Vagina (tissue), 2 donors: Measurements from ENCODE around the gene DOK7.

Experiments
- POLR2AphosphoS5 ChIP-seq, 2 donors: sonication (generic); formaldehyde crosslinking; IDR thresholded peaks; one replicate each; pipeline ENCODE4 v1.9.0; 2017; ENCODE audit warnings: antibody characterized with exemption in 2 of 2, mild to moderate bottlenecking in 2 of 2, low read depth in 1 of 2; ENCODE audit not compliant: insufficient read depth in 1 of 2
- TF ChIP-seq, protein P1 (sequence below), 3 experiments: fragments of 450-650 bp in 2 of 3; fragments of 200-600 bp in 1 of 3; sonication (generic) in 1 of 3; IDR thresholded peaks; one replicate each; pipeline ENCODE4 v1.5.1; 2017 to 2019; ENCODE audit warnings: antibody characterized with exemption in 3 of 3, mild to moderate bottlenecking in 2 of 3, moderate library complexity in 2 of 3

DNA sequence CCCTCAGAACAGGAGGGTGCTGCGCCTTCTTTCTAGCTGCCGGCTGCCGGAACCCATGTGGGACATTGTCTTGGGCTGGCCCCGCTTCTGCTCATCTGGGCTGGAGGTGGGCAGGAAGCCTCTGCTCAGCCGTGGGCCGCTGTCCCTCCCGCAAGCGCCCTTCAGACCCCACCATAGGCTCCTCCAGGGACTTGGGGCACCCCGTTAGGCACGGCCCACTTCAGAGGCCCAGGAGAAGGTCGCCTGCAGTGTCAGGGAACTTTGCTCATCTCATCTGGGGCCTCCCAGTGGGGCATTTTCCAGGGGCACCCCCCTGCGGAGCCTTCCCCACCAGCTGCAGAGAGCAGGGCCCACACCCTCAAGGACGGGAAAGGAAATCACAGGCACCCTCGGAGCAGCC, 32.9 kb downstream of the DOK7 start:
- TF ChIP-seq, protein P1, sequence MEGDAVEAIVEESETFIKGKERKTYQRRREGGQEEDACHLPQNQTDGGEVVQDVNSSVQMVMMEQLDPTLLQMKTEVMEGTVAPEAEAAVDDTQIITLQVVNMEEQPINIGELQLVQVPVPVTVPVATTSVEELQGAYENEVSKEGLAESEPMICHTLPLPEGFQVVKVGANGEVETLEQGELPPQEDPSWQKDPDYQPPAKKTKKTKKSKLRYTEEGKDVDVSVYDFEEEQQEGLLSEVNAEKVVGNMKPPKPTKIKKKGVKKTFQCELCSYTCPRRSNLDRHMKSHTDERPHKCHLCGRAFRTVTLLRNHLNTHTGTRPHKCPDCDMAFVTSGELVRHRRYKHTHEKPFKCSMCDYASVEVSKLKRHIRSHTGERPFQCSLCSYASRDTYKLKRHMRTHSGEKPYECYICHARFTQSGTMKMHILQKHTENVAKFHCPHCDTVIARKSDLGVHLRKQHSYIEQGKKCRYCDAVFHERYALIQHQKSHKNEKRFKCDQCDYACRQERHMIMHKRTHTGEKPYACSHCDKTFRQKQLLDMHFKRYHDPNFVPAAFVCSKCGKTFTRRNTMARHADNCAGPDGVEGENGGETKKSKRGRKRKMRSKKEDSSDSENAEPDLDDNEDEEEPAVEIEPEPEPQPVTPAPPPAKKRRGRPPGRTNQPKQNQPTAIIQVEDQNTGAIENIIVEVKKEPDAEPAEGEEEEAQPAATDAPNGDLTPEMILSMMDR (IDR thresholded peaks at IDR 0.05): no peak
- TF ChIP-seq POLR2AphosphoS5 (IDR thresholded peaks at IDR 0.05; ENCODE audit: insufficient read depth in 1 of 2, low read depth in 1 of 2): no peak
